Bladder microvascular endothelial cell (primary cell): ENCODE results near the gene KBTBD7. TPM values are rescaled to one million over a fixed set of nuclear protein-coding genes. Genes with fewer than 3 reads are reported as not detected.

Experiments
- total RNA-seq: library from RNA; depleted of rRNA; stranded (reverse); fragments of >200 nt; gene quantifications from 2 replicates; pipeline ENCODE4 v1.2.3, GENCODE V29; 2014

KBTBD7 gene
- 4.7 and 7.7 TPM in 2 replicates for total RNA-seq

GRCh38 chr13:41193919-41194824 is at the start of gene KBTBD7:
Gene KBTBD7, minus strand, starts transcription at chr13:41194569. Its CDS starts 312 bp downstream, at chr13:41194257.

Other genes starting within 250 kb of the KBTBD7 start
- gene ELF1, start 175.3 kb downstream of the KBTBD7 start, total RNA-seq = 46.1 and 80.7 TPM in 2 replicates
- 6.0 and 9.6 TPM in 2 replicates for gene WBP4, start 133.1 kb downstream of the KBTBD7 start, total RNA-seq
- gene KBTBD6, start 61.8 kb downstream of the KBTBD7 start, total RNA-seq = 6.6 and 11.3 TPM in 2 replicates
- gene MTRF1, start 69.0 kb upstream of the KBTBD7 start, total RNA-seq = 7.9 and 12.6 TPM in 2 replicates
- gene NAA16, start 116.7 kb upstream of the KBTBD7 start, total RNA-seq = 4.0 and 12.3 TPM in 2 replicates